LNCAP (cell line): ENCODE data around the gene FBXL17.

Experiments used
- CTCF ChIP-seq: fragments of 450-650 bp; IDR thresholded peaks from 2 replicates; pipeline ENCODE4 v1.5.1; 2017; ENCODE audit warnings: mild to moderate bottlenecking

The FBXL17 gene

DNA sequence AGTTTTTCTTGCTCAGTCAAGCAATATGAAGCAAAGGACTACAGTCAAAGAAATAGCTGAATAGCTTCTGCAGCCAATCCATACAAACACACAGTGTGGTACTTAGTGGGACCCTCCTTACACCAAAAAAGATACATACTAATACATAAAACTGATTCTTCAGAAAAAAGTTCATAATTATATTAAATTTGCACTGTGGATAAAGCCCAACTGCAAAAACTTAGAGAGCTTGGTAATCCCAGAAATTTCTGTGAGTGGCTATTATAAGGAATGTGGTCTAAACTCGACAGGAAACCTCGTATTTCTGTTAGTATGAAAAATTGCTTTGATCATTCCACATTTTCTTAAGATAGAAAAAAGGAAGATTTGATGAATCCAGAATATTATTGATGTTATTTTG, 245.4 kb downstream of the FBXL17 start:
- no peak for TF ChIP-seq CTCF

- TF ChIP-seq CTCF: no peak
Observed at GRCh38 chr5:108129129-108129528, 252.8 kb downstream of the FBXL17 start.

- no peak for TF ChIP-seq CTCF
Observed at GRCh38 chr5:108125771-108126511, 256.0 kb downstream of the FBXL17 start.

DNA sequence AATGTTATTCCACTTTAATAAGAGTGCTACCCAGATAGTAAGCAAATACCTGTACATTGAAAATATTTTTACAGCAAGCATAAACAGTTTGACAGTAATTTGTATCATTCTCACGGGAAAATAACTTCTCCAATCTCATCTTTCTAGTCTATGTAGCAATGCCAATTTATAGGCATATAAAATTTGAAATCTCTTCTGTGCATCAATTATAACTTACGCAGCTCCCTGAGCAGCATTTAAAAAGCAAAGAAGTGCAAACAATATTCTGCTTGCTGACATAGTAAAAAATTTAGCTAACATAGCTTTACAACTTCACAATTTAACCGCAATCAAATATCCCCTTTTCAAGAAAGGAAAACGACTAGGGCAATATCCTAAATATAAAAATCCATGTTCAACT, 257.3 kb downstream of the FBXL17 start:
- TF ChIP-seq CTCF: no peak

GRCh38 chr5:108122702-108123101, 259.2 kb downstream of the FBXL17 start:
- TF ChIP-seq CTCF: no peak

GRCh38 chr5:108118813-108119514, 262.9 kb downstream of the FBXL17 start:
- no peak for TF ChIP-seq CTCF

GRCh38 chr5:108115673-108116072, 266.2 kb downstream of the FBXL17 start:
- TF ChIP-seq CTCF: no peak
